Measurements from ENCODE around the gene SNAPC2.

DNA sequence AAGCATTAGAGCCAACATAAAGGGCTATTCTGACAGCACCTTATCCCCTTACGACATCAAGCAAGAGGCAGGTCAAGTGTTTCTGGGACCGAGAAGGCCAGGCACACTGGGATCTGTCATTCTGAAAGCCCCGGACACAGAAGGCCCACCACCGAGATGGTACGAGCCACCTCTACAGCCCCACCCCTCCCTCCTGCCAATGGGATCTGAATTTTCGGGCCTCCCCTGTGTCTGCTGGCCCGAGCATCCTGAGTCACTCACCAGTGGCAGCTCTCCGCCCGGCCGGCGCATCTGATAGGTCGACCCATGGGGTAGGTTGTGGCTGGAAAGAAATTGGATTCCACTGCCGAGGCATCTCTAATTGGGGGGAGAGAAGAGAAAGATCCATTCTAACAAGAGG lies 20.7 kb downstream of the SNAPC2 start:
- TF ChIP-seq POLR2A (IDR thresholded peaks at IDR 0.05) = no peak
- TF ChIP-seq, protein P1, sequence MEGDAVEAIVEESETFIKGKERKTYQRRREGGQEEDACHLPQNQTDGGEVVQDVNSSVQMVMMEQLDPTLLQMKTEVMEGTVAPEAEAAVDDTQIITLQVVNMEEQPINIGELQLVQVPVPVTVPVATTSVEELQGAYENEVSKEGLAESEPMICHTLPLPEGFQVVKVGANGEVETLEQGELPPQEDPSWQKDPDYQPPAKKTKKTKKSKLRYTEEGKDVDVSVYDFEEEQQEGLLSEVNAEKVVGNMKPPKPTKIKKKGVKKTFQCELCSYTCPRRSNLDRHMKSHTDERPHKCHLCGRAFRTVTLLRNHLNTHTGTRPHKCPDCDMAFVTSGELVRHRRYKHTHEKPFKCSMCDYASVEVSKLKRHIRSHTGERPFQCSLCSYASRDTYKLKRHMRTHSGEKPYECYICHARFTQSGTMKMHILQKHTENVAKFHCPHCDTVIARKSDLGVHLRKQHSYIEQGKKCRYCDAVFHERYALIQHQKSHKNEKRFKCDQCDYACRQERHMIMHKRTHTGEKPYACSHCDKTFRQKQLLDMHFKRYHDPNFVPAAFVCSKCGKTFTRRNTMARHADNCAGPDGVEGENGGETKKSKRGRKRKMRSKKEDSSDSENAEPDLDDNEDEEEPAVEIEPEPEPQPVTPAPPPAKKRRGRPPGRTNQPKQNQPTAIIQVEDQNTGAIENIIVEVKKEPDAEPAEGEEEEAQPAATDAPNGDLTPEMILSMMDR (IDR thresholded peaks at IDR 0.05) = no peak

Measured in transverse colon (tissue), 3 donors.